ENCODE measurements around the gene CAMK1D. TPM values are rescaled to one million over a fixed set of nuclear protein-coding genes. Genes with fewer than 3 reads are reported as not detected.
A peak's percentile ranks its signal among the peaks of the same experiment; 100 is the strongest.

CAMK1D gene
- total and polyA plus RNA-seq, 2 experiments from 2014 or later, result 4.6 to 7.2 TPM

- peaks cover 45% of the 10 kb centered on the region for H3K27me3 ChIP-seq (ENCODE audit: insufficient read depth)
- Mint-ChIP-seq H3K27ac (no peak overlapping the region), H3K4me1 (peaks cover 49% of the 10 kb centered on the region), H3K27me3 (ENCODE audit: insufficient read depth, low read depth, poor library complexity) (peaks cover 41% of the 10 kb centered on the region), H3K4me3 (peak overlapping the region; percentile 94), H3K9me3 (peaks cover 3% of the 10 kb centered on the region; the same call in 2 of the 3 replicates), H3K36me3 (ENCODE audit: low read depth) (no peaks in the 10 kb centered on the region; the same call in 2 of the 3 replicates)
- H3K4me1 ChIP-seq (ENCODE audit: insufficient read depth), result peaks cover 50% of the 10 kb centered on the region
- peaks cover 15% of the 10 kb centered on the region for H3K79me2 ChIP-seq (replicated peaks; ENCODE audit: insufficient read depth)
- peak overlapping the region; percentile 95 for H3K4me3 ChIP-seq
- H3K27ac ChIP-seq (ENCODE audit: low read depth), result no peak overlapping the region
- ATAC-seq (no peak), DNase-seq (ENCODE audit: low spot score) (no peak)
- no peak overlapping the region for H2AFZ ChIP-seq
- no peaks in the 10 kb centered on the region for H3K9me2 ChIP-seq (ENCODE audit: insufficient read depth)
- H3F3A ChIP-seq (replicated peaks; ENCODE audit: low read depth), result peaks cover 10% of the 10 kb centered on the region; the same call in 1 of the 2 replicates
- H4K20me1 ChIP-seq (replicated peaks; ENCODE audit: insufficient read depth), result no peaks in the 10 kb centered on the region; the same call in 1 of the 2 replicates
- TF ChIP-seq REST (IDR thresholded peaks at IDR 0.05; ENCODE audit: unreplicated experiment) (no peak), ZNF331 (CRISPR knock-in tag; IDR thresholded peaks at IDR 0.05; ENCODE audit: low read depth) (no peak), POLR2AphosphoS5 (IDR thresholded peaks at IDR 0.05; ENCODE audit: low read depth) (no peak), EZH2phosphoT487 (IDR thresholded peaks at IDR 0.05; ENCODE audit: unreplicated experiment) (no peak), EZH2 (IDR thresholded peaks at IDR 0.05; ENCODE audit: low read depth, unreplicated experiment) (no peak), JUNB (IDR thresholded peaks at IDR 0.05; ENCODE audit: unreplicated experiment) (no peak), NANOG (IDR thresholded peaks at IDR 0.05; ENCODE audit: borderline replicate concordance) (no peak), CREB1 (CRISPR knock-in tag; IDR thresholded peaks at IDR 0.05; ENCODE audit: low read depth) (no peak), STAT1 (IDR thresholded peaks at IDR 0.05; ENCODE audit: unreplicated experiment) (no peak), ZNF114 (CRISPR knock-in tag; IDR thresholded peaks at IDR 0.05) (no peak)
- TF ChIP-seq, protein P1, sequence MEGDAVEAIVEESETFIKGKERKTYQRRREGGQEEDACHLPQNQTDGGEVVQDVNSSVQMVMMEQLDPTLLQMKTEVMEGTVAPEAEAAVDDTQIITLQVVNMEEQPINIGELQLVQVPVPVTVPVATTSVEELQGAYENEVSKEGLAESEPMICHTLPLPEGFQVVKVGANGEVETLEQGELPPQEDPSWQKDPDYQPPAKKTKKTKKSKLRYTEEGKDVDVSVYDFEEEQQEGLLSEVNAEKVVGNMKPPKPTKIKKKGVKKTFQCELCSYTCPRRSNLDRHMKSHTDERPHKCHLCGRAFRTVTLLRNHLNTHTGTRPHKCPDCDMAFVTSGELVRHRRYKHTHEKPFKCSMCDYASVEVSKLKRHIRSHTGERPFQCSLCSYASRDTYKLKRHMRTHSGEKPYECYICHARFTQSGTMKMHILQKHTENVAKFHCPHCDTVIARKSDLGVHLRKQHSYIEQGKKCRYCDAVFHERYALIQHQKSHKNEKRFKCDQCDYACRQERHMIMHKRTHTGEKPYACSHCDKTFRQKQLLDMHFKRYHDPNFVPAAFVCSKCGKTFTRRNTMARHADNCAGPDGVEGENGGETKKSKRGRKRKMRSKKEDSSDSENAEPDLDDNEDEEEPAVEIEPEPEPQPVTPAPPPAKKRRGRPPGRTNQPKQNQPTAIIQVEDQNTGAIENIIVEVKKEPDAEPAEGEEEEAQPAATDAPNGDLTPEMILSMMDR (conservative IDR thresholded peaks at IDR 0.05; ENCODE audit: low read depth in 2 of 2), result no peak
- TF ChIP-seq, protein P2, sequence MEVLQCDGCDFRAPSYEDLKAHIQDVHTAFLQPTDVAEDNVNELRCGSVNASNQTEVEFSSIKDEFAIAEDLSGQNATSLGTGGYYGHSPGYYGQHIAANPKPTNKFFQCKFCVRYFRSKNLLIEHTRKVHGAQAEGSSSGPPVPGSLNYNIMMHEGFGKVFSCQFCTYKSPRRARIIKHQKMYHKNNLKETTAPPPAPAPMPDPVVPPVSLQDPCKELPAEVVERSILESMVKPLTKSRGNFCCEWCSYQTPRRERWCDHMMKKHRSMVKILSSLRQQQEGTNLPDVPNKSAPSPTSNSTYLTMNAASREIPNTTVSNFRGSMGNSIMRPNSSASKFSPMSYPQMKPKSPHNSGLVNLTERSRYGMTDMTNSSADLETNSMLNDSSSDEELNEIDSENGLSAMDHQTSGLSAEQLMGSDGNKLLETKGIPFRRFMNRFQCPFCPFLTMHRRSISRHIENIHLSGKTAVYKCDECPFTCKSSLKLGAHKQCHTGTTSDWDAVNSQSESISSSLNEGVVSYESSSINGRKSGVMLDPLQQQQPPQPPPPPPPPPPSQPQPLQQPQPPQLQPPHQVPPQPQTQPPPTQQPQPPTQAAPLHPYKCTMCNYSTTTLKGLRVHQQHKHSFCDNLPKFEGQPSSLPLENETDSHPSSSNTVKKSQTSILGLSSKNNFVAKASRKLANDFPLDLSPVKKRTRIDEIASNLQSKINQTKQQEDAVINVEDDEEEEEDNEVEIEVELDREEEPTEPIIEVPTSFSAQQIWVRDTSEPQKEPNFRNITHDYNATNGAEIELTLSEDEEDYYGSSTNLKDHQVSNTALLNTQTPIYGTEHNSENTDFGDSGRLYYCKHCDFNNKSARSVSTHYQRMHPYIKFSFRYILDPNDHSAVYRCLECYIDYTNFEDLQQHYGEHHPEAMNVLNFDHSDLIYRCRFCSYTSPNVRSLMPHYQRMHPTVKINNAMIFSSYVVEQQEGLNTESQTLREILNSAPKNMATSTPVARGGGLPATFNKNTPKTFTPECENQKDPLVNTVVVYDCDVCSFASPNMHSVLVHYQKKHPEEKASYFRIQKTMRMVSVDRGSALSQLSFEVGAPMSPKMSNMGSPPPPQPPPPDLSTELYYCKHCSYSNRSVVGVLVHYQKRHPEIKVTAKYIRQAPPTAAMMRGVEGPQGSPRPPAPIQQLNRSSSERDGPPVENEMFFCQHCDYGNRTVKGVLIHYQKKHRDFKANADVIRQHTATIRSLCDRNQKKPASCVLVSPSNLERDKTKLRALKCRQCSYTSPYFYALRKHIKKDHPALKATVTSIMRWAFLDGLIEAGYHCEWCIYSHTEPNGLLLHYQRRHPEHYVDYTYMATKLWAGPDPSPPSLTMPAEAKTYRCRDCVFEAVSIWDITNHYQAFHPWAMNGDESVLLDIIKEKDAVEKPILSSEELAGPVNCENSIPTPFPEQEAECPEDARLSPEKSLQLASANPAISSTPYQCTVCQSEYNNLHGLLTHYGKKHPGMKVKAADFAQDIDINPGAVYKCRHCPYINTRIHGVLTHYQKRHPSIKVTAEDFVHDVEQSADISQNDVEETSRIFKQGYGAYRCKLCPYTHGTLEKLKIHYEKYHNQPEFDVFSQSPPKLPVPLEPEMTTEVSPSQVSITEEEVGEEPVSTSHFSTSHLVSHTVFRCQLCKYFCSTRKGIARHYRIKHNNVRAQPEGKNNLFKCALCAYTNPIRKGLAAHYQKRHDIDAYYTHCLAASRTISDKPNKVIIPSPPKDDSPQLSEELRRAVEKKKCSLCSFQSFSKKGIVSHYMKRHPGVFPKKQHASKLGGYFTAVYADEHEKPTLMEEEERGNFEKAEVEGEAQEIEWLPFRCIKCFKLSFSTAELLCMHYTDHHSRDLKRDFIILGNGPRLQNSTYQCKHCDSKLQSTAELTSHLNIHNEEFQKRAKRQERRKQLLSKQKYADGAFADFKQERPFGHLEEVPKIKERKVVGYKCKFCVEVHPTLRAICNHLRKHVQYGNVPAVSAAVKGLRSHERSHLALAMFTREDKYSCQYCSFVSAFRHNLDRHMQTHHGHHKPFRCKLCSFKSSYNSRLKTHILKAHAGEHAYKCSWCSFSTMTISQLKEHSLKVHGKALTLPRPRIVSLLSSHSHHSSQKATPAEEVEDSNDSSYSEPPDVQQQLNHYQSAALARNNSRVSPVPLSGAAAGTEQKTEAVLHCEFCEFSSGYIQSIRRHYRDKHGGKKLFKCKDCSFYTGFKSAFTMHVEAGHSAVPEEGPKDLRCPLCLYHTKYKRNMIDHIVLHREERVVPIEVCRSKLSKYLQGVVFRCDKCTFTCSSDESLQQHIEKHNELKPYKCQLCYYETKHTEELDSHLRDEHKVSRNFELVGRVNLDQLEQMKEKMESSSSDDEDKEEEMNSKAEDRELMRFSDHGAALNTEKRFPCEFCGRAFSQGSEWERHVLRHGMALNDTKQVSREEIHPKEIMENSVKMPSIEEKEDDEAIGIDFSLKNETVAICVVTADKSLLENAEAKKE (CRISPR knock-in tag; IDR thresholded peaks at IDR 0.05), result no peak
- TF ChIP-seq, protein P3, sequence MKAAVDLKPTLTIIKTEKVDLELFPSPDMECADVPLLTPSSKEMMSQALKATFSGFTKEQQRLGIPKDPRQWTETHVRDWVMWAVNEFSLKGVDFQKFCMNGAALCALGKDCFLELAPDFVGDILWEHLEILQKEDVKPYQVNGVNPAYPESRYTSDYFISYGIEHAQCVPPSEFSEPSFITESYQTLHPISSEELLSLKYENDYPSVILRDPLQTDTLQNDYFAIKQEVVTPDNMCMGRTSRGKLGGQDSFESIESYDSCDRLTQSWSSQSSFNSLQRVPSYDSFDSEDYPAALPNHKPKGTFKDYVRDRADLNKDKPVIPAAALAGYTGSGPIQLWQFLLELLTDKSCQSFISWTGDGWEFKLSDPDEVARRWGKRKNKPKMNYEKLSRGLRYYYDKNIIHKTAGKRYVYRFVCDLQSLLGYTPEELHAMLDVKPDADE (IDR thresholded peaks at IDR 0.05), result no peak
- H3K4me2 ChIP-seq, result peak overlapping the region; percentile 89; the same call in 1 of the 2 replicates
- no peaks in the 10 kb centered on the region for H3K36me3 ChIP-seq (ENCODE audit: insufficient read depth)
These were observed 2.1 kb downstream of the CAMK1D start for GRCh38 chr10:12351447-12351846.
